ENCODE data around the gene HSF4. TPM values are rescaled to one million over a fixed set of nuclear protein-coding genes. Genes with fewer than 3 reads are reported as not detected.

Gene HSF4
- total RNA-seq, 1 experiment from 2014 or later = 1.6 TPM

DNA sequence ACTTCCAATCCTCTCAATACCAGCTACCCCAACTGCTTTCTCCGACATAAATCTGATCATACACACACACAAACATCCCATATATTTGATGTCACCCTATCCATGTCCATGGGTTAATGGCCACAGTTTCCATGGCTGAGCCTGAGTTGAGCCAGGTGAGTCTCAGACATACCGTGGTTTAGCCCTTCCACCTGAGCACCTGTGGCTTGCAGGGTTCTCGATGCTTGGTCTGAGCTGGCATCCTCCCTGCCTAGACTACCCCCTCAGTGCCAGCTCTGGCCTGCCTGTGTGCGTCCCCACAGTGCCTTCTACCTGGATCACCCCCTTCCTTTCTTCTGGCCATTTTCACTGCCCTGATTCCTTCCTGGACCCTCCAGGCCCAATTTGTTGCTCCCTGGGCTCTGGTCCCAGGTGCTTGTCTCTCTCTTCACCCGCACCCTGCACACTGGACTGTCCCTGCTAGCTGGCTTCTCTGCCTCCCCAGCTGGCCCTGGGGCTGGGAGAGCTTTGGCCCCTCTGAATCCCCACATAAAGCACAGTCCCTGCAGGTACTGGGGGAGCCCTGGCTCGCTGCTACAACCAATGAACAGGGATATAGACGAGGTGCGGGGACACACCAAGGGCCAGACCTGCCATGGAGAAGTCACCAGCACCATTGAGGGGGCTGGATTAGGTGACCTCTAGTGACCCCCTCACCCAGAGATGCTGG is 41.7 kb downstream of the HSF4 start:
- Histone ChIP-seq H3K36me3 (replicated peaks; ENCODE audit: control insufficient read depth, insufficient read depth, low read length) (no peaks in the 10 kb centered on the region; the same call in 1 of the 2 replicates), H3K4me3 (ENCODE audit: insufficient read depth, low read depth, low read length) (no peak overlapping the region), H3K27me3 (ENCODE audit: control insufficient read depth, insufficient read depth, low read length) (no peaks in the 10 kb centered on the region)
- DNase-seq = no peak

DNA sequence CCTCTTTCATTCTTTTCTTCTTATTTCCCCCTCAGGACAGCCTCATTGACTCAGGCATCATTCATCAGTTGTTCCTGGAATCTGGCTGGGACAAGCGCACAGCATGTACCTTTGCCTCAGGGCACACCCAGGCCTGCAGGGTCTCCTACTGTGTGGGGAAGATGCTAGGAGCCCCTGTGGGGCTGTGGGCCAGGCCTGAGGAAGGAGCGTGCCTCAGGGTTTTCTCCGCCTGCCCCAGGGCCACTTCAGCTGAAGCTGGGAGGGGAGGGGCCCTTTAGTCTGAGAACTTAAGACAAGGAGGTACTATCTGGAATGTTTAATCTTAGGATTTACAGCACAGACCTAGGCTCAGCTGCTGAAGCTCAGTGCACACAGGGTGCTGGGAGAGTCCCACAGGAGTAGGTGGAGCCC is 42.3 kb downstream of the HSF4 start:
- Histone ChIP-seq H3K4me3 (ENCODE audit: insufficient read depth, low read depth, low read length) (no peak overlapping the region), H3K27me3 (ENCODE audit: control insufficient read depth, insufficient read depth, low read length) (no peaks in the 10 kb centered on the region; the same call in 1 of the 2 replicates), H3K36me3 (replicated peaks; ENCODE audit: control insufficient read depth, insufficient read depth, low read length) (no peaks in the 10 kb centered on the region; the same call in 1 of the 2 replicates)
- DNase-seq = no peak

DNA sequence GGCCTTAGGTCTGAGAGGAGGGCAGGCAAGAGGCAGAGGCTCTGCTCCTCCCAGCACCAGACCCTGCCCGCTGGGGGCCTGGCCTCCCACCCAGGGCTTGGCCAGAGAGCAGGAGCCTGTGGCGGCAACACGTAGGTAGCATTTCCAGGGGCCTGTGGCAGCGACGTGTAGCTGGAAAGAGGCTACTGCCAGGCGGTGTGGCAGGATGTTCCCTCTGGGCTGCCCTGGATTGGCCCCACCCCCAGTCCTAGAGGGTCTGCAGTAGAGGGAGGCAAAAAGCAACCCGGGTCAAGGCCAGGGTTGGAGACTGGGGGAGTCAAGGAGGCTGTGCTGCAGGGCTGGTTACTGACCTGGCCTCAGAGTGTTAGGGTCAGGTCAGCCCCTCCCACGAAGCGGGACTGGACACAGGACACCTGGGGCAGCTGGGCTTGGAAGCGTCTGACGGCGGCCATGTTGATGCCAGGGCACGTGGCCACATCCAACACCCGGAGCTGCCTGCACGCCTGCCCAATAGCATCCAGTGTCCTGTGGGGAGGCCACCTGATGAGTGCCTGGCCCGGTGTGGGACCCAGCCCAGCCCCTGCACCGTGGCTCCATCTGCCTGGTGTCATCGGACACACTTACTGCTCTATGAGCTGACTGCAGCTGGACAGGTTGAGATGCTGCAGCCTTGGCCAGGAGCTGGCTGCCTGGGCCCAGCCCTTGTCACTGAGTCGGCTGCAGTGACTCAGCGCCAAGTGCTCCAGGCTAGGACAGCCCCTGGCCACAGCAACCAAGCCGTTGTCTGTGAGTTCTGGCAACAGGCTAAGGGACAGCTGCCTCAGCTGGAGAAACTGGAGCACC is 42.9 kb downstream of the HSF4 start:
- Histone ChIP-seq H3K27me3 (ENCODE audit: control insufficient read depth, insufficient read depth, low read length) (no peaks in the 10 kb centered on the region; the same call in 1 of the 2 replicates), H3K36me3 (replicated peaks; ENCODE audit: control insufficient read depth, insufficient read depth, low read length) (no peaks in the 10 kb centered on the region; the same call in 1 of the 2 replicates), H3K4me3 (ENCODE audit: insufficient read depth, low read depth, low read length) (no peak overlapping the region)
- peak; percentile 74 for DNase-seq

DNA sequence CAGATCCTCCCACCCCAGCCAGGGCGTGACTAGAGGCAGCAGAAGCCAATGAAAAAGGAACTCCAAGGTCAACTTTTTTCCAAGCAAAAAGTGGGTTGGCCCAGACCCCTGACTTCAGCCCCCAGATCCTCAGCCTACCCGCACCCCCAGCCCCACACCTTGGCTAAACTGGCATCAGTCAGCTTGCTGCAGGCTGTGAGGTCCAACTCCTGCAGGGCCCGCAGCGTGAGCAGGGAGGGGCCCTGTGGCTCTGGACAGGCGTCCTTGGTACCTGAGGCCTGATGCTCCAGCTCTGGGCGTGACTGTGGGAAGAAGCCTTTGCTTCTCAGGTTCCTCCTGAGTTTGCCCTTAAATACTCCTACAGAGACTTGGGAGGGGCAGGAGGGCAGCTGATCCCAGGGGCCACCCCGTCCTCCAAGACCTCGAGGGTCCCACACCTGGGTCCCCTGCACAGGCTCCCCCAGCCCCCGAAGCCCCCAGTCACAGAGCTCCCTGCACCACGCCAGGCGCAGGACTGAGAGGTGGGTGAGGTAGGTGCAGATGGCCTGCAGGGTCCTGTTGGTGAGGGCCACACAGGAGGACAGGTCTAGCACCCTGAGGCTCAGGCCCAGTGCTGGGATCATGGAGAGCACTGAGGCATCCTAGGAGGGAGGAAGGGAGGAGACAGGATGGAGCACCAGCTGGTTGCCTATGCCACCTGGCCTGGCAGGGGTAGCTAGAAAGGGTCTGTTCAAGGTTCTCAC is 43.8 kb downstream of the HSF4 start:
- no peak for DNase-seq
- H3K4me3 ChIP-seq (ENCODE audit: insufficient read depth, low read depth, low read length) = no peak overlapping the region
- no peaks in the 10 kb centered on the region; the same call in 1 of the 2 replicates for H3K27me3 ChIP-seq (ENCODE audit: control insufficient read depth, insufficient read depth, low read length)
- no peaks in the 10 kb centered on the region; the same call in 1 of the 2 replicates for H3K36me3 ChIP-seq (replicated peaks; ENCODE audit: control insufficient read depth, insufficient read depth, low read length)

DNA sequence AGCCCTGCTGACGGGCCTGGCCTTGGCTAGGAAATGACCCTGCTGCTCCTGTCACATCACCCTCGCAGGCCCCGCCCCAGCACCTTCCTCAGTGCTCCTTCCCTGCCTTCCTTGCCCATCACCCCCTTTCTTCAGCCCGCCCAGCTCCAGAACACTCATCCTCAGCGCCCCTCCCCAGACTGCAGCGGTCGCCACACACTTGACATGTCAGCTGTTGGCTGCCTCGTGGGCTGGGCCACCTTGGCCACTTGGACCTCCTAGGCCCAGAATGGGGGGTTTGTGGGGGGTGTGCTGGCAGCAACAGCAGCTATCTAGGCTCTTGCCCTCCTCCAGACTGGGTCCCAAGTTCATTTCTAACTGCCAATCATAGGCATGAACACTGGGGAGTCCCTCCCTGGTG is 45.0 kb downstream of the HSF4 start:
- no peaks in the 10 kb centered on the region for H3K36me3 ChIP-seq (replicated peaks; ENCODE audit: control insufficient read depth, insufficient read depth, low read length)
- DNase-seq = no peak
- H3K4me3 ChIP-seq (ENCODE audit: insufficient read depth, low read depth, low read length) = no peak overlapping the region
- no peaks in the 10 kb centered on the region; the same call in 1 of the 2 replicates for H3K27me3 ChIP-seq (ENCODE audit: control insufficient read depth, insufficient read depth, low read length)

DNA sequence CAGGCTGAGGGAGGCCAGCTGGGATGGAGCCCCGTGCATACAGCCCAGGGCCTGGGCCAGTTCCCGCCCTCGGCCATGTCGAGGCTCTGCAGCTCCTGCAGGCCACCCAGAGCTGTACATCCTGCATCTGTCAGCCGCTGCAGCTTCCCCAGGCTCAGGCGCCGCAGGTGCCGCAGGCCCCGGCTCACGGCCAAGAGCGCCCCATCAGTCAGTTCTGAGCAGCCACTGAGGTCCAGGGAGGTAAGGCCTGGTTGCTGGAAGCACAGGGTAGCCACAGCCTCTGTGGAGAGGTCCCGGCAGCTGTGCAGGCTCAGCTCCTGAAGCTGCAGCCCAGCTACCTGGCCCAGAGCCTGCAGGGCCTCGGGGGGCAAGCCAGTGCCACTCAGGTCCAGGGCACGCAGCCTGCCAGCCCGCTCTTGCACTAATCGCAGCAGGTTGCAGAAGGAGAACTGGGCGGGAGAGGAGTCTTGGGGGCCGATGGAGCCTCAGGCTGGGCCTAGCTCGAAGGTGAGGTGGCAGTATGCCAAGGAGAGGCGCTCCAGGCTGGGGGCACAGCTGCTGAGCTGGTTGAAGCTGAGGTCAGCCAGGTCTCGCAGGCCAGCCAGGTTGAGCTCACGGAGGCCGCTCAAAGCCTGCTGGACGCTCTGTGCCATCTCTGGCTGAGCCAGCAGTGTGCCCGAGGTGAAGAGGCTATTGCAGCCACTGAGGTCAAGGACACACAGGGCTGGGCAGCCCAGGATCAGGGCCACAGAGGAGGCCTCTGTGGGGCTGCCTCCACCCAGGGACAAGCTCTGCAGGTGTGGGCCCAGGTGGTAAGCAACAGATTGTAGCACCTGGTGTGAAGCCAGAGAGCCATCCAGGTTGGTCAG is 45.8 kb downstream of the HSF4 start:
- no peak overlapping the region for H3K4me3 ChIP-seq (ENCODE audit: insufficient read depth, low read depth, low read length)
- no peaks in the 10 kb centered on the region for H3K36me3 ChIP-seq (replicated peaks; ENCODE audit: control insufficient read depth, insufficient read depth, low read length)
- no peaks in the 10 kb centered on the region; the same call in 1 of the 2 replicates for H3K27me3 ChIP-seq (ENCODE audit: control insufficient read depth, insufficient read depth, low read length)
- DNase-seq = peak; percentile 73

DNA sequence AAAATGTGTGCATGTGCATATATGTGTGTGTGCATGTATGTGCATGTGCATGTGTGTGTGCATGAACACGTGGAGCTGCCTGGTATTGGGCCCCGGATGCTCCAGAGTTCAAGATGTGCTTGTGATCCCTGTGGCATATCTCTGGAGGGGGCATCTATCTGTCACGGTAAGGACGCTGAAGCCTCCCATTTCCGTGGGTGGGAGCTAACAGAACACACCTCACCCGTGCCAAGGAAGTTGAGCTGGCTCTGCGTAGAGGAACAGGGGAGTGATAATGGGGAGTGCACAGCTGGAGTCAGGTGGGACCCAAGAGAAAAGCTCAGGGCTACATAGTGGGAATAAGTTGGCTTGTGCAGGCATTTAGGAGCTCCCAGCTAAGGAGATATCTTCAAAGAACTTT is 47.1 kb downstream of the HSF4 start:
- Histone ChIP-seq H3K36me3 (replicated peaks; ENCODE audit: control insufficient read depth, insufficient read depth, low read length) (no peaks in the 10 kb centered on the region), H3K27me3 (ENCODE audit: control insufficient read depth, insufficient read depth, low read length) (no peaks in the 10 kb centered on the region; the same call in 1 of the 2 replicates), H3K4me3 (ENCODE audit: insufficient read depth, low read depth, low read length) (no peak overlapping the region)
- no peak for DNase-seq

DNA sequence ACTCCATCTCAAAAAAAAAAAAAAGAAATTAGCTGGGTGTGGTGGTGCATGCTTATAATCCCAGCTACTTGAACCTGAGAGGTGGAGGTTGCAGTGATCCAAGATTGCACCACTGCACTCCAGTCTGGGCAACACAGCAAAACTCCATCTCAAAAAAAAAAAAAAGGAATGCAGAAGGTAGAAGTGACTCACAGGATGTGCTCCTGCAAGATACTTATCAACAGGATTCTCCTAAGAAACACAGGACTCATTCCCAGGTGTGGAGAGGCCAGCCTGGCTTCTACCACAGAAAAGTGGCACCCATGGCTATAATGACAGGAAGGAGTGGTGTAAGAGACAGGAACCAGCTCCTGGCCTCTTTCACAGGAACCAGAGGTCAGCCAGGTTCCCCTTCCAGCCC is 48.2 kb downstream of the HSF4 start:
- Histone ChIP-seq H3K27me3 (ENCODE audit: control insufficient read depth, insufficient read depth, low read length) (no peaks in the 10 kb centered on the region; the same call in 1 of the 2 replicates), H3K36me3 (replicated peaks; ENCODE audit: control insufficient read depth, insufficient read depth, low read length) (no peaks in the 10 kb centered on the region), H3K4me3 (ENCODE audit: insufficient read depth, low read depth, low read length) (no peak overlapping the region)
- DNase-seq = no peak

DNA sequence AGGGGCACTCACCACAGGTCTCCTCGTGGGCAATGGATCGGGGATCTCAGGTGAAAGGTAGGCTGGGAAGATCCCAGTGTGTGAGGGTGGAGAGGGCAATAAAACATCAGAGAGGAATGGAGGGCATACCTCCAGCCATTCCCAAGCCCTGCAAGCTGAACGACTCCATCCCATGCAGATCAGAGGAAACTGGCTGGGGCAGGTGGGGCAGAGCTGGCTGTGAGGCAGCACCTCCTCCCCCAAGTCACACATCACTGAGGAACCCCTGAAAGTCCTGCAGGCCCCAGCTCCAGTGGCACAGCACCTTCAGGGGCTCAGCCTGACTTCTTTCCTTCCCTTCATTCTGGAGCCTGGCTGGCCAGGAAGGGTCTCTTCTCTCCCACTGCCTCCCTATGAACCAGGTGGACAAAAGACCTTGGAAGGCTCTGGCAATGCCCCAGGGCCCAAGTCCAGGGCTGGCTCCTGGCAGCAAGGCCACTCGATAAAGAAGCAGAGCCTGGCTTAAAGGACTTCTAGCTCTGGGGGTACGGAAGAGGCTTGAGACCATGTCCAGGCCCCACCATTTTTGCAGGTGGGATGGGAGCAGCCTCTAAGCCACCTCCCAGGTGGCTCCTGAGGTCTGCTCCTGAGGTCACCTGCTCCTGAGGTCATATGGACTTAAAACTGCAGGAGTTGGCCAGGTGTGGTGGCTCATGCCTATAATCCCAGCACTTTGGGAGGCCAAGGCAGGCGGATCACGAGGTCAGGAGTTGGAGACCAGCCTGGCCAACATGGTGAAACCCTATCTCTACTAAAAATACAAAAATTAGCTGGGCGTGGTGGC is 48.9 kb downstream of the HSF4 start:
- Histone ChIP-seq H3K27me3 (ENCODE audit: control insufficient read depth, insufficient read depth, low read length) (no peaks in the 10 kb centered on the region; the same call in 1 of the 2 replicates), H3K4me3 (ENCODE audit: insufficient read depth, low read depth, low read length) (no peak overlapping the region), H3K36me3 (replicated peaks; ENCODE audit: control insufficient read depth, insufficient read depth, low read length) (no peaks in the 10 kb centered on the region)
- DNase-seq = no peak

DNA sequence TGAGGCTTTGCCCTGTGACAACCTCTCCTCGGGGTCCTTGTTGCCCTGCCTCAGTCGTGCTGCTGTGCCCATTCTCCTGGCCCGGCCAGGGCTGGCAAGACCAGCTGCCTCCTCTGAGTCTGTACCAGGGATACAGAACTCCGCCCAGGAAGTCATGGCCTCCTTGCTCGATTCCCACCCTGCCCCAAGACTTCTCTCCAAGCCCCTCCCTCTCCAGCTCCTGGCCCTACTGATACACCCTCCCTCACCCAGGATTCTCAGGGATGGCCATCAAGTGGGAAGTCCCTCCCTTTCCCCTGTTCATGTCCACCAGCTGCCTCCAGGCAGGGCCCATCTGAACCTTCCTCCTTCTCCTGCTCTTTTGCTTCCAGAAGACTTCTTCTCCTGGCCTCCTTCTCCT is 51.2 kb downstream of the HSF4 start:
- no peaks in the 10 kb centered on the region; the same call in 1 of the 2 replicates for H3K27me3 ChIP-seq (ENCODE audit: control insufficient read depth, insufficient read depth, low read length)
- no peak overlapping the region for H3K4me3 ChIP-seq (ENCODE audit: insufficient read depth, low read depth, low read length)
- DNase-seq = peak; percentile 74
- H3K36me3 ChIP-seq (replicated peaks; ENCODE audit: control insufficient read depth, insufficient read depth, low read length) = no peaks in the 10 kb centered on the region

DNA sequence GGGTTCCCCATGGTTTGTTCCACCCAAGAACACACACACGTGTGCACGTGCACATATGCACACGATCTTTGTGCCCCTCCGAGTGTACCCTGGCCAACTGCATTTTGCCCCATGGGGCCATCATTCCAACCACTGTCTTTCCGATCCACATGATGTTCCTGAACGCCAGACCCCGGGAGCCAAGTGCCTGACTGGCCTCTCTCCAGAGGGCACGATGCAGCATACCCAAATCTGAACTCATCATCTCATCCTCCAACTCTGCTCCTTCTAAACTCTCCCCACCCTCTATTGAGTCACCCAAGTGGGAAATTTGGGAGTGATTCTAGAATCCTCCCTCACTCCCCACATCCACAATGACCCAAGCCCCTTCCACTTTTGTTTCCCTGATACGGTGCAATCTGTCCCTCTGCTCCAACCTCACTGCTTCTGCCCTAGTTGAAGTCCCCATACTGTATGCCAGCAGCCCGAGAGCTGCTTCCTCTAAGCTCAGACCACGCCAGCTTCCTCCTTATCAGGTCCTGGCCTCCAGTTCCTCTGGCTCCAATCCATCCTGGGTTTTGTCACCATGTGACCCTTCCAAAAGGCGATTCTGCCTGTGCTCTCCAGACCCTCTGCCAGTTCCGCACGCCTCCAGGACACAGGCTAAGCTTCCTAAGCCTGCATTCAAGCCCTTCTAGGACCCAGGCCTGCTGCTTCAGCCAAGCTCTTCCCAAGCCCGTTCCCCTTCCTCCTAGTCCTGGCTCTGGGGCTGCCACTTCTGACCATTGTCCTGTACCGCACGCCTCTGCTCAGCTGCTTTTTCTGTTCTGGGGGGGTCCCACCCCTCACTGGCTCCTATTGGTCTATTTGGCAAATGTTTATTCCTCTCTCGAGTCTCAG is 52.3 kb downstream of the HSF4 start:
- H3K27me3 ChIP-seq (ENCODE audit: control insufficient read depth, insufficient read depth, low read length) = no peaks in the 10 kb centered on the region; the same call in 1 of the 2 replicates
- no peak for DNase-seq
- no peak overlapping the region for H3K4me3 ChIP-seq (ENCODE audit: insufficient read depth, low read depth, low read length)
- no peaks in the 10 kb centered on the region for H3K36me3 ChIP-seq (replicated peaks; ENCODE audit: control insufficient read depth, insufficient read depth, low read length)
